ENCODE measurements around the gene FAIM2. TPM values are rescaled to one million over a fixed set of nuclear protein-coding genes. Genes with fewer than 3 reads are reported as not detected.

Gene FAIM2
- total and polyA plus RNA-seq, 7 donors, result 1.2 to 12.8 (median 6.1) TPM; not detected in 1

DNA sequence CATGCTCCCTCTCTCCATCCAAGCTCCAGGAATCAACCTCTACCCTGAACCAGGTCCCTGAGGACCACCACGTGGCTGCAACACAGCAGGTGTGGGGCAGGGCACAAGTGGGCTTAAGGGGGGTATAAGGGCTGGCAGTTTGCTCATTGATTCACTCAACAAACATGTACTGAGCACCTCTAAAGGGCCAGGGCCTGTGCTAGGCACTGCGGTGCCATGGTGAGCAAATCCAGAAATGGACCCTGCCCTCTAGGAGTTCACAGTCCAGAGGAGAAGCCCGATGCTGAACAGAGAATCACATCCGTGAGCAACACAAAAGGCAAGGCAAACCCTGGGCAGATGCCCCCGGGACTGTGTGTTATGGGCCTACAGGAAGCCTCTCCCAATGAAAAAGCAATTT, 40.3 kb upstream of the FAIM2 start:
- no peak for DNase-seq
- Histone ChIP-seq H3K27ac (no peak overlapping the region), H3K4me1 (peaks cover 0 to 9% (median 8%) of the 10 kb centered on the region in 4 donors), H3K4me3 (no peak overlapping the region), H3K27me3 (no peaks in the 10 kb centered on the region), H3K9me3 (no peaks in the 10 kb centered on the region), H3K36me3 (no peaks in the 10 kb centered on the region)
- 87 to 92% methylated on average over 5 of the region's 5 CpGs for WGBS, 2 donors
- intact Hi-C loops (cut with DNase I), result no loop called here
- TF ChIP-seq, protein P1, sequence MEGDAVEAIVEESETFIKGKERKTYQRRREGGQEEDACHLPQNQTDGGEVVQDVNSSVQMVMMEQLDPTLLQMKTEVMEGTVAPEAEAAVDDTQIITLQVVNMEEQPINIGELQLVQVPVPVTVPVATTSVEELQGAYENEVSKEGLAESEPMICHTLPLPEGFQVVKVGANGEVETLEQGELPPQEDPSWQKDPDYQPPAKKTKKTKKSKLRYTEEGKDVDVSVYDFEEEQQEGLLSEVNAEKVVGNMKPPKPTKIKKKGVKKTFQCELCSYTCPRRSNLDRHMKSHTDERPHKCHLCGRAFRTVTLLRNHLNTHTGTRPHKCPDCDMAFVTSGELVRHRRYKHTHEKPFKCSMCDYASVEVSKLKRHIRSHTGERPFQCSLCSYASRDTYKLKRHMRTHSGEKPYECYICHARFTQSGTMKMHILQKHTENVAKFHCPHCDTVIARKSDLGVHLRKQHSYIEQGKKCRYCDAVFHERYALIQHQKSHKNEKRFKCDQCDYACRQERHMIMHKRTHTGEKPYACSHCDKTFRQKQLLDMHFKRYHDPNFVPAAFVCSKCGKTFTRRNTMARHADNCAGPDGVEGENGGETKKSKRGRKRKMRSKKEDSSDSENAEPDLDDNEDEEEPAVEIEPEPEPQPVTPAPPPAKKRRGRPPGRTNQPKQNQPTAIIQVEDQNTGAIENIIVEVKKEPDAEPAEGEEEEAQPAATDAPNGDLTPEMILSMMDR (IDR thresholded peaks at IDR 0.05), result no peak
- TF ChIP-seq POLR2A (IDR thresholded peaks at IDR 0.05) (no peak), POLR2AphosphoS5 (IDR thresholded peaks at IDR 0.05) (no peak), EP300 (IDR thresholded peaks at IDR 0.05) (no peak)

DNA sequence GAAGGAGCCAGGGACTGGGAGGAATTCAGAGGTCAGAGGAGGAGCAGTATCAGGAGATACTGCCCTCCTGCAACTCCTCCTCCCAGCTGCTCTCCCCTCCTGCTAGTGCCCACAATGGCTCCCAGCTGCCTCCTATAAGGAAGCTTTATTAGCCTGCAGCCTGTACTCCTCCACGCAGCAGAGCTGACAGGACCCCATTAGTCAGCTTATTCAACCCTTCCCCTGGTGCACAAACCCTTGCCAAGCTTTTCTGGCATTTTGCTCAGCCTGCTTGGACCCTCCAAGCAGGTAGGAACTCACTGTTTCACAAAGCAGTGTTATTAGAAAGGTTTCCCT, 39.9 kb upstream of the FAIM2 start:
- DNase-seq, result no peak
- H3K36me3 ChIP-seq, result no peaks in the 10 kb centered on the region
- WGBS, 2 donors, result 87 to 90% methylated on average over 1 of the region's 1 CpG
- no peak overlapping the region for H3K27ac ChIP-seq
- no peaks in the 10 kb centered on the region for H3K9me3 ChIP-seq
- peaks cover 0 to 9% (median 8%) of the 10 kb centered on the region in 4 donors for H3K4me1 ChIP-seq
- H3K4me3 ChIP-seq, result no peak overlapping the region
- TF ChIP-seq POLR2AphosphoS5 (IDR thresholded peaks at IDR 0.05), result no peak
- no peak for TF ChIP-seq EP300 (IDR thresholded peaks at IDR 0.05)
- H3K27me3 ChIP-seq, result no peaks in the 10 kb centered on the region
- intact Hi-C loops (cut with DNase I), result no loop called here

DNA sequence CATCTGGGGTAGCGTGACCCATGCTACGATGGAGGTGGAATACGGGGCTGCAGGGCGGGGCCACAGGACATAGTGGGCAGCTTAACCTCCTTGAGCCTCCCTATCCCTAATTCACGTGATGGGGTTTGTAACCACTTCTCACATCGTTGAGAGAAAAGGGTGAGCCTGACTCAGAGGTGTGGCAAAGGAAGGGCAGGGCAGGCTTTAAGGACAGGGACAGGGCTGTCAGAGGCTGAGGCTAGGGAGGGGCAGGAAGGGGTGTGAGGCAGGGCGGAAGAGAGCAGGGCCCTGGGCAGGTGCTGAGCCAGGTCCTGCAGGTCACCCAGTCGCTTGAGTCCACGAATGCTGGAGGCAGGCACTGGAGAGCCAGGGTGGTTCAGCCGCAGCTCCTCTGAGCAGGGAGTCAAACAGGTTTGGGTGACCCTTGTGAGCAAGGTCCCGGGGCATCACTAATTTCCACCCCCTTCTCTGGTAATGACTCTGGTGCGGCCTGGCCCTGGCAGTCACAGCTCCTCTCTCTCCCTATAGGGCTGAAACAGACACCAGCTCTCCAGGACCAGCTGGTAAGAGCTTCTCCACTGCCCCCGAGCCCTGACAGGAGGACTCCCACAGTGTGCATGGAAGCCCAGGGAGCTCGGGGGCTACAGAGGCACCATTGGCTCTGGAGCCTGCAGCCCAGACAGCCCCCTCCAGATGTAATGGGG, 39.4 kb upstream of the FAIM2 start:
- Histone ChIP-seq H3K27me3 (no peaks in the 10 kb centered on the region), H3K4me3 (no peak overlapping the region), H3K27ac (no peak overlapping the region), H3K9me3 (no peaks in the 10 kb centered on the region), H3K36me3 (no peaks in the 10 kb centered on the region), H3K4me1 (peaks cover 0 to 9% (median 8%) of the 10 kb centered on the region in 4 donors)
- intact Hi-C loops (cut with DNase I), result no loop called here
- TF ChIP-seq POLR2A (IDR thresholded peaks at IDR 0.05), result no peak
- TF ChIP-seq, protein P1 (IDR thresholded peaks at IDR 0.05), result no peak
- no peak for TF ChIP-seq EP300 (IDR thresholded peaks at IDR 0.05)
- TF ChIP-seq POLR2AphosphoS5 (IDR thresholded peaks at IDR 0.05), result no peak
- 50 to 71% methylated on average over 14 of the region's 14 CpGs for WGBS, 2 donors
- DNase-seq, result no peak

DNA sequence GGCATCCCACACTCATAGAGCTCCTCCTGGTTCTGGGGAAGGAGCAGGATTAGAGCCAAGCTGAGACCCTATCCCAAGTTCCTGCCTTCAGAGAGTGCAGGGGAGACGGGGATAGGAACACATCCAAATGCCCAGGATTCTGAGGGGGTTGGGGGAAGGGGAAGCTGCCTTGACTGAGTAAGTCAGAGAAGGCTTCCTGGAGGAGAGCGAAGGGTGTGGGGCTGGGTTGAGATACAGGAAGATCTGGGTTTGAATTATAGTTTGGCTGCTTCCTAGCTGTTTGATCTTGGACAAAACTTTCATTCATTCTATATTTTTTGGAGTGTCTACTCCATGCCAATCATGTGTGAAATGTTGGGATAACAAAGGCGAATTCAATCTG, 38.8 kb upstream of the FAIM2 start:
- Histone ChIP-seq H3K27me3 (no peaks in the 10 kb centered on the region), H3K9me3 (no peaks in the 10 kb centered on the region), H3K4me3 (no peak overlapping the region), H3K27ac (no peak overlapping the region), H3K4me1 (peaks cover 0 to 9% (median 8%) of the 10 kb centered on the region in 4 donors), H3K36me3 (no peaks in the 10 kb centered on the region)
- no peak for TF ChIP-seq EP300 (IDR thresholded peaks at IDR 0.05)
- TF ChIP-seq, protein P1 (IDR thresholded peaks at IDR 0.05), result no peak
- TF ChIP-seq POLR2AphosphoS5 (IDR thresholded peaks at IDR 0.05), result no peak
- no peak for TF ChIP-seq POLR2A (IDR thresholded peaks at IDR 0.05)
- whole genome bisulfite sequencing, 2 donors, result 87 to 89% methylated on average over 3 of the region's 3 CpGs
- intact Hi-C loops (cut with DNase I), result no loop called here
- no peak for DNase-seq

DNA sequence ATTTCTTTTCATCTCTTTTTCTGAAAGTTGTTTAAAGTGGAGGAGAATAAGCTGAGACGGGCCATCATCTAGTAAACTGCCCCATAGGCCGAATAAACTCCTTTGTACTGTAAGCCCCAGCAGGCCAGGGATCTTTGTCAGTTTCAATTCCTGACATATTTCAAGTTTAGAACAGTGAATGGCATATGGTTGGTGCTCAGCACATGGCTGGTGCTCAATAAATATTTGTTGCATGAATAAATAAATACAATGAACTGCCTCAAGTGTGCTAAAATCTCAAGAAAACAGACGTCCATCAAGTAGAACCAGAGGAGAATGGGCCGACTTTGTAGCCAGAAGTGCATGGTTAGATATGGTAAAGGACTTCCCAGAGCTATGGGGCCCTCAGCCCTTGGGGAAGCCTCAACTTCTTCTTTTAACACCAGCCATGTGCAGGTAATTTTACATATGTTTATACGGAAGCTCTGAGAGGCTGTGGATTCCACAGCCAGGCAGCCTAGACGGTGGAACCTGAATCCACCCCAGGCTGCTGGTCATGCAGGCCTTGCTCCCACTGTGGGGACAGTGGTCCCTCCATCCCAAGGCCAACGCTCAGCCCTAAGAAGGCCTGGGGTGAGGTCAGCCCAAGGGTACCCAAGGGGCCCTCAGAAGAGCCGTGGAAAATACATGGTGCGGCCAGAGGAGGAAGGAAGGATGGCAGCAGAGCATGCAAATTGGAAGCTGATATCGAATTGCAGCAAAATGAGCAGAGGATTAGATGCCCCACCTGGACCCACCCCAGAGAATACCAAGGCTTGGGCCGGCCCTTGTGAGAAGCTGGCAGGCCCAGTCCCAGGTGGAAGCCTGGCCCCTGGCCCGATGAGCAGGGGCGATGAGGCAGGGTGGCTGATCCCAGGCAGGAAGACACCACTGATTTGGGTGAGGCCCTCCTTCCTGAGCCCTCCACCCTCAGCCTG, 38.1 kb upstream of the FAIM2 start:
- intact Hi-C loops (cut with DNase I), result no loop called here
- Histone ChIP-seq H3K36me3 (no peaks in the 10 kb centered on the region), H3K27ac (no peak overlapping the region), H3K9me3 (no peaks in the 10 kb centered on the region), H3K4me1 (peaks cover 0 to 9% (median 8%) of the 10 kb centered on the region in 4 donors), H3K27me3 (no peaks in the 10 kb centered on the region), H3K4me3 (no peak overlapping the region)
- TF ChIP-seq POLR2A (IDR thresholded peaks at IDR 0.05) (no peak), EP300 (IDR thresholded peaks at IDR 0.05) (no peak), POLR2AphosphoS5 (IDR thresholded peaks at IDR 0.05) (no peak)
- TF ChIP-seq, protein P1 (IDR thresholded peaks at IDR 0.05), result no peak
- no peak for DNase-seq
- WGBS, 2 donors, result 88 to 92% methylated on average over 13 of the region's 13 CpGs
